Psoas muscle (tissue), 8 donors: ENCODE measurements around the gene GBP1. TPM values are rescaled to one million over a fixed set of nuclear protein-coding genes. Genes with fewer than 3 reads are reported as not detected.
"Not testable (repeated sequence)": the region's sequence is repeated elsewhere in the genome, so short reads cannot be mapped to it uniquely, and the experiment has no call there.

ENCODE experiments used
- ATAC-seq, 4 donors: fragments of 200-7000 bp; cut with Tn5 transposase; one replicate each; pipeline ENCODE4 v1.9.1; 2020; ENCODE audit warnings: moderate library complexity in 3 of 4, mild to moderate bottlenecking in 2 of 4
- DNase-seq, 2 donors: peaks; one replicate each; pipeline ENCODE4 v3.0.0-alpha.2; 2020
- H3K27ac ChIP-seq: fragments of 200-600 bp; one replicate; pipeline ENCODE4 v1.8.0; 2022
- H3K27me3 ChIP-seq, 3 donors: fragments of 200-600 bp in 1 of 3; one replicate each; pipeline versions ENCODE4 v1.6.1 to v1.8.0; 2013 to 2022; ENCODE audit warnings: low read length in 2 of 3, mild to moderate bottlenecking in 2 of 3, moderate library complexity in 1 of 3; ENCODE audit not compliant: insufficient read depth in 3 of 3
- H3K36me3 ChIP-seq, 2 donors: fragments of 200-600 bp in 1 of 2; one replicate each; pipeline versions ENCODE4 v1.6.1 to v1.8.0; 2013 to 2022; ENCODE audit warnings: low read depth in 1 of 2, mild to moderate bottlenecking in 1 of 2, moderate library complexity in 1 of 2; ENCODE audit not compliant: insufficient read depth in 1 of 2
- H3K4me1 ChIP-seq: fragments of 200-600 bp; one replicate; pipeline ENCODE4 v1.8.0; 2022
- H3K4me3 ChIP-seq: fragments of 200-600 bp; one replicate; pipeline ENCODE4 v1.8.0; 2022; ENCODE audit warnings: mild to moderate bottlenecking
- H3K9me3 ChIP-seq: fragments of 200-600 bp; one replicate; pipeline ENCODE4 v1.8.0; 2022
- CTCF ChIP-seq: fragments of 200-600 bp; IDR thresholded peaks from one replicate; pipeline ENCODE4 v1.8.0; 2022; ENCODE audit warnings: antibody characterized with exemption
- WGBS, 3 donors: extraction: QIAGEN DNeasy Blood & Tissue Kit; methylation state at CpG; one replicate each; pipeline versions ENCODE4 v1.1.6 to v1.1.7; 2013; 5-methylcytosine and 5-hydroxymethylcytosine counted together
- intact Hi-C, 2 donors: fragments of 100-400 bp; cut with DNase I; formaldehyde crosslinking; loops; one replicate each; pipeline versions ENCODE4 v1.11.0 to v1.14.2; 2022
- polyA plus RNA-seq, 3 donors: library from polyadenylated mRNA; stranded (reverse); fragments of 200-250 nt; gene quantifications; one replicate each; pipeline ENCODE4 v1.2.3, GENCODE V29; 2013
- total RNA-seq, 4 donors: library from RNA; stranded (reverse); fragmentation: NEBNext Ultra II Directional in 2 of 4; extraction: Animal tissue kit (Norgen Biotek cat#: 25700) in 2 of 4; gene quantifications; one replicate each; pipeline versions ENCODE4 v1.2.1 to v1.2.4, GENCODE V29; 2021 to 2023
- donor health status: healthy with polysubstance abuse.
- donor health status: DM: no; HTN: no; CAD: no; lungs with moderate emphysema.
- donor health status: Bipolar disorder and iron deficiency.
- donor health status: healthy.
- donor health status: DM: yes; HTN: yes; CAD: no.
- donor health status: DM: no; HTN: no; CAD: no.
- donor health status: DM: no; HTN: no; CAD: no.
- donor health status: DM: yes; HTN: yes; CAD: no.

Gene GBP1
- total and polyA plus RNA-seq, 7 donors = 1.7 to 4.1 (median 3.3) TPM

DNA sequence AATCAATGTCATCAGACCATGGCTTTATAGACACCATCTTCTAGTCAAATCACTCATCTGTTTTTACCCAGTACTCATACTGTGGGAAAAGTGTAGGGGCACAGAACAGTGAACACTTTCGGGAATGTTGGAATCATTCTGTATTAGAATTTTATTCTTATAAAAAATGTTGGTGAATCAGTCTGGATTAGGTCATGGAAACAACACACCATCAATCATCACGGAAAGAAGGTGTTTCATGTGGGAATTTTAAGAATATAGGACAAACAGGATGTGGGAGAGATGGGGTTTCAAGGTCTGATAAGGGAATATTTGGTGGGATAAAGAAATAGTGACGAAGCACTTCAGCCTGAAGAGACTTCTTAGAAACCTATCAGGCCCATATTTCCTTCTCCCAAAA is 17.3 kb downstream of the GBP1 start:
- DNase-seq (no peak), ATAC-seq (no peak)
- Histone ChIP-seq H3K27me3 (no peaks in the 10 kb centered on the region), H3K27ac (no peak overlapping the region), H3K36me3 (peaks cover 0 to 6% of the 10 kb centered on the region in 2 donors), H3K9me3 (no peaks in the 10 kb centered on the region), H3K4me1 (no peaks in the 10 kb centered on the region), H3K4me3 (no peak overlapping the region)
- TF ChIP-seq CTCF = no peak
- intact Hi-C loops = no loop called here
- 53 to 62% (median 57%) methylated on average over 3 of the region's 3 CpGs for WGBS, 3 donors

DNA sequence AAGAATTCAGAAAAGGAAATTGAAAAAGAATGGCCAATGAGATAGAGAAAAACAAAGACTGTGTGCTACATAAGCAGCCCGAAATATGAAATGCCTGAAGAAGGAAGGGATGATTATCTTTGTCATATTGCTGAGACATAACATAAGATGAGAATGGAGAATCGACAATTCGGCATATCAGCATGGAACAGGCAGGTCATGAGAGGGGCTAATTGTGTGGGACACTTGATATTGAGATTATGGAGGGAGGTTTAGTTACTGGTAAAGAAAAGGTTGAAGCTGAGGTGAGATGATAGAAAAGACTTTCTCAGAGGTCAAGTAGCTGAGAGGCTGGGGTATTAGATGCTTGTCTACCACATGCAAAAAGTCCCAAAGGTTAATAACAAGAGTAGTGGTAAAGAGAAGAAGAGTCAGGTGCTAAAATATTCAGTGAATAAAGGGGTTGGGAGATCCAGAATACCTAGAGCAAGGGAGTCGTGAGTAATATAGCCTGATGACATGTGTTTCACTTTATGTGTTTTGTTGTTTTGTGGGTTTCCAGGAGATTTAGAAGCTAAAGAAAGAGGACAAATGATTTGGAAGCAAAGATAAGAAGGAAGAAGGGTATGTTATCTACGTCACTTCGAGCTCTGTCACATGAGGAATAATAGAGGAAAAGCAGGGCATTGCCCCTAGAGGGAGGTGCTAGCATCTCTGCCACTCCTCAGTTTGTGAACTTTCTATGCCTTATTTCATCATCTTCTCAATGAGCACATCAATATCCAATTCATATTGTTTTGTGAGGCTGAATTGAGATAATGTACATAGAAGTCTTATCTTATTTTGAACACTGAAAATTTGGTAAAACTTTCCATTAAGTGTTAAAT is 18.5 kb downstream of the GBP1 start:
- H3K36me3 ChIP-seq, H3K4me1 ChIP-seq, H3K4me3 ChIP-seq, DNase-seq, H3K27me3 ChIP-seq, H3K27ac ChIP-seq, H3K9me3 ChIP-seq, ATAC-seq, intact Hi-C loops: not testable (repeated sequence)
- 83 to 88% (median 86%) methylated on average over 6 of the region's 6 CpGs for WGBS, 3 donors

- no peaks in the 10 kb centered on the region for H3K9me3 ChIP-seq
- no peak overlapping the region for H3K4me3 ChIP-seq
- no peaks in the 10 kb centered on the region for H3K4me1 ChIP-seq
- no peaks in the 10 kb centered on the region for H3K36me3 ChIP-seq
- intact Hi-C loops = no loop called here
- H3K27me3 ChIP-seq = no peaks in the 10 kb centered on the region
- no peak overlapping the region for H3K27ac ChIP-seq
- DNase-seq (no peak), ATAC-seq (no peak)
- WGBS, 3 donors = 78 to 82% (median 82%) methylated on average over 2 of the region's 2 CpGs
- no peak for TF ChIP-seq CTCF
Observed at GRCh38 chr1:89044970-89045721, 19.9 kb downstream of the GBP1 start.

GRCh38 chr1:89043940-89044339 is 21.1 kb downstream of the GBP1 start:
- H3K36me3 ChIP-seq = no peaks in the 10 kb centered on the region

More at GRCh38 chr1:89043940-89044339, 21.1 kb downstream of the GBP1 start:
- no peaks in the 10 kb centered on the region for H3K4me1 ChIP-seq
- no peaks in the 10 kb centered on the region for H3K27me3 ChIP-seq
- ATAC-seq (no peak), DNase-seq (no peak)
- H3K9me3 ChIP-seq = no peaks in the 10 kb centered on the region
- no peak for TF ChIP-seq CTCF
- 51 to 59% (median 57%) methylated on average over 5 of the region's 5 CpGs for WGBS, 3 donors
- H3K4me3 ChIP-seq = no peak overlapping the region
- intact Hi-C loops = no loop called here
- no peak overlapping the region for H3K27ac ChIP-seq
